Tibial nerve (tissue), 3 donors: ENCODE measurements around the gene ATP13A2.

ENCODE experiments used
- POLR2A ChIP-seq, 2 donors: fragments of 450-650 bp; IDR thresholded peaks; one replicate each; pipeline ENCODE4 v1.6.1; 2017; ENCODE audit warnings: antibody characterized with exemption in 2 of 2, mild to moderate bottlenecking in 2 of 2, moderate library complexity in 2 of 2
- TF ChIP-seq, protein P1 (sequence below), 5 experiments: fragments of 200-600 bp in 3 of 5; fragments of 450-650 bp in 2 of 5; sonication (generic) in 3 of 5; IDR thresholded peaks; one replicate each; pipeline ENCODE4 v1.5.1; 2016 to 2019; ENCODE audit warnings: antibody characterized with exemption in 5 of 5, mild to moderate bottlenecking in 3 of 5, moderate library complexity in 2 of 5

DNA sequence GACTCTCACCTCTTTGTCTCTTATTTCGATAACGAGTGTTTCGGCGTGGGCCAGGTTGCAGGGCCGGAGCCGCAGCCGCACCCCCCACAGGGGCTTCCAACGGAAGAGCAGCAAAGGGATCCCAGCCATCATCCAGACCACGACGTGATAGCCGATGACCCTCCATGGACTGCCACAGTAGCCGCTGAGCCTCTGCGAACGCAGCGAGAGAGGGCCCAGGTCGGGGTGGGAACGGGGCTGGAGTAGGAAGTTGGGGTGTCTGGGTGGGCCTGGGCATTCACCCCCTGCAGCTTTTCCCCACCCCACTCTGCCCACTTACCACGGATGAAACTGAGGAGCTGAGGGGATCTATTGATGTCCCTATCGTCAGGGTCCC lies 6.4 kb downstream of the ATP13A2 start:
- TF ChIP-seq, protein P1, sequence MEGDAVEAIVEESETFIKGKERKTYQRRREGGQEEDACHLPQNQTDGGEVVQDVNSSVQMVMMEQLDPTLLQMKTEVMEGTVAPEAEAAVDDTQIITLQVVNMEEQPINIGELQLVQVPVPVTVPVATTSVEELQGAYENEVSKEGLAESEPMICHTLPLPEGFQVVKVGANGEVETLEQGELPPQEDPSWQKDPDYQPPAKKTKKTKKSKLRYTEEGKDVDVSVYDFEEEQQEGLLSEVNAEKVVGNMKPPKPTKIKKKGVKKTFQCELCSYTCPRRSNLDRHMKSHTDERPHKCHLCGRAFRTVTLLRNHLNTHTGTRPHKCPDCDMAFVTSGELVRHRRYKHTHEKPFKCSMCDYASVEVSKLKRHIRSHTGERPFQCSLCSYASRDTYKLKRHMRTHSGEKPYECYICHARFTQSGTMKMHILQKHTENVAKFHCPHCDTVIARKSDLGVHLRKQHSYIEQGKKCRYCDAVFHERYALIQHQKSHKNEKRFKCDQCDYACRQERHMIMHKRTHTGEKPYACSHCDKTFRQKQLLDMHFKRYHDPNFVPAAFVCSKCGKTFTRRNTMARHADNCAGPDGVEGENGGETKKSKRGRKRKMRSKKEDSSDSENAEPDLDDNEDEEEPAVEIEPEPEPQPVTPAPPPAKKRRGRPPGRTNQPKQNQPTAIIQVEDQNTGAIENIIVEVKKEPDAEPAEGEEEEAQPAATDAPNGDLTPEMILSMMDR (IDR thresholded peaks at IDR 0.05): no peak
- TF ChIP-seq POLR2A (IDR thresholded peaks at IDR 0.05): no peak
